CD14-positive monocyte (primary cell): ENCODE results near the gene MYCBP2. TPM values are rescaled to one million over a fixed set of nuclear protein-coding genes. Genes with fewer than 3 reads are reported as not detected.
A peak's percentile ranks its signal among the peaks of the same experiment; 100 is the strongest.

ENCODE experiments used
- DNase-seq, 3 donors: peaks; one replicate each; pipeline ENCODE4 v3.0.0-alpha.2; 2011 to 2022
- H2AFZ ChIP-seq: 2 replicates; pipeline ENCODE4 v1.6.0; 2012; ENCODE audit warnings: mild to moderate bottlenecking, low read depth, low read length, inconsistent platforms; ENCODE audit not compliant: insufficient read depth, poor library complexity, severe bottlenecking
- H3K27ac ChIP-seq, 2 donors: 1 replicate in 1 of 2; 2 replicates in 1 of 2; pipeline ENCODE4 v1.5.1; 2012 to 2013; ENCODE audit warnings: low read length in 2 of 2, control low read depth in 1 of 2, inconsistent platforms in 1 of 2, low read depth in 1 of 2, mild to moderate bottlenecking in 1 of 2
- H3K27me3 ChIP-seq, 2 donors: one replicate each; pipeline versions ENCODE4 v1.6.0 to v1.6.1; 2011 to 2013; ENCODE audit warnings: low read length in 2 of 2; ENCODE audit not compliant: control insufficient read depth in 2 of 2, insufficient read depth in 2 of 2
- H3K36me3 ChIP-seq, 2 donors: replicated peaks in 1 of 2; 1 replicate in 1 of 2; 2 replicates in 1 of 2; pipeline versions ENCODE4 v1.5.1 to v1.6.1; 2012 to 2013; ENCODE audit warnings: low read length in 2 of 2, control low read depth in 1 of 2, inconsistent platforms in 1 of 2, mild to moderate bottlenecking in 1 of 2; ENCODE audit not compliant: insufficient read depth in 2 of 2, control insufficient read depth in 1 of 2
- H3K4me1 ChIP-seq, 2 donors: 1 replicate in 1 of 2; 2 replicates in 1 of 2; pipeline versions ENCODE4 v1.5.1 to v1.6.1; 2012 to 2013; ENCODE audit warnings: low read length in 2 of 2, control low read depth in 1 of 2, inconsistent platforms in 1 of 2, mild to moderate bottlenecking in 1 of 2, moderate library complexity in 1 of 2; ENCODE audit not compliant: insufficient read depth in 2 of 2, control insufficient read depth in 1 of 2
- H3K4me2 ChIP-seq: replicated peaks from 2 replicates; pipeline ENCODE3; 2012; ENCODE audit warnings: low read length, moderate library complexity, mild to moderate bottlenecking; ENCODE audit not compliant: poor library complexity, severe bottlenecking; ENCODE audit errors: extremely low read depth
- H3K4me3 ChIP-seq, 3 experiments: fragments of 200-600 bp in 1 of 3; sonication (generic) in 1 of 3; replicated peaks in 1 of 3; 1 replicate in 2 of 3; 2 replicates in 1 of 3; pipeline ENCODE4 v1.5.1; 2011 to 2013; ENCODE audit warnings: low read length in 3 of 3, mild to moderate bottlenecking in 3 of 3, control low read depth in 2 of 3, low read depth in 2 of 3, inconsistent platforms in 1 of 3, moderate library complexity in 1 of 3
- H3K79me2 ChIP-seq: 2 replicates; pipeline ENCODE4 v1.6.0; 2012; ENCODE audit warnings: mild to moderate bottlenecking, control low read depth, inconsistent platforms, low read length, moderate library complexity; ENCODE audit not compliant: insufficient read depth
- H3K9ac ChIP-seq: 2 replicates; pipeline ENCODE4 v1.6.0; 2017; ENCODE audit warnings: low read length, mild to moderate bottlenecking; ENCODE audit not compliant: insufficient read depth, poor library complexity, severe bottlenecking
- H3K9me3 ChIP-seq, 2 donors: replicated peaks in 1 of 2; 1 replicate in 1 of 2; 2 replicates in 1 of 2; pipeline versions ENCODE4 v1.5.1 to v1.6.1; 2012 to 2013; ENCODE audit warnings: low read length in 2 of 2, control low read depth in 1 of 2; ENCODE audit not compliant: control insufficient read depth in 1 of 2, insufficient read depth in 1 of 2
- H4K20me1 ChIP-seq: 2 replicates; pipeline ENCODE4 v1.6.0; 2012; ENCODE audit warnings: mild to moderate bottlenecking, low read length, control low read depth, moderate library complexity; ENCODE audit not compliant: insufficient read depth
- H3K27ac Mint-ChIP-seq, 7 donors: one replicate each; pipeline ENCODE4 v1.8.0; 2020; ENCODE audit warnings: mild to moderate bottlenecking in 7 of 7, mixed read lengths in 7 of 7, moderate library complexity in 6 of 7, inconsistent platforms in 2 of 7
- H3K27me3 Mint-ChIP-seq, 3 donors: one replicate each; pipeline ENCODE4 v1.8.0; 2021 to 2022; ENCODE audit warnings: low read depth in 3 of 3, mild to moderate bottlenecking in 3 of 3, mixed read lengths in 3 of 3, moderate library complexity in 3 of 3, inconsistent platforms in 1 of 3
- H3K36me3 Mint-ChIP-seq, 2 donors: one replicate each; pipeline ENCODE4 v1.8.0; 2020; ENCODE audit warnings: mixed read lengths in 2 of 2, inconsistent platforms in 1 of 2, mild to moderate bottlenecking in 1 of 2
- H3K4me1 Mint-ChIP-seq: one replicate; pipeline ENCODE4 v1.8.0; 2020; ENCODE audit warnings: mild to moderate bottlenecking, mixed read lengths
- H3K4me3 Mint-ChIP-seq, 2 donors: one replicate each; pipeline ENCODE4 v1.8.0; 2020; ENCODE audit warnings: mild to moderate bottlenecking in 2 of 2, mixed read lengths in 2 of 2, moderate library complexity in 1 of 2
- H3K9me3 Mint-ChIP-seq, 7 donors: one replicate each; pipeline ENCODE4 v1.8.0; 2020 to 2022; ENCODE audit warnings: mixed read lengths in 7 of 7, mild to moderate bottlenecking in 6 of 7, moderate library complexity in 6 of 7, inconsistent platforms in 2 of 7
- CTCF ChIP-seq: fragments of 200-600 bp; IDR thresholded peaks from one replicate; pipeline ENCODE4 v1.8.0; 2022; ENCODE audit warnings: antibody characterized with exemption, mild to moderate bottlenecking
- WGBS: methylation state at CpG from one replicate; pipeline ENCODE4 v1.1.5; 2013; ENCODE audit warnings: missing lambda C conversion rate; ENCODE audit not compliant: insufficient coverage; 5-methylcytosine and 5-hydroxymethylcytosine counted together
- intact Hi-C, 2 donors: fragments of 100-400 bp; cut with micrococcal nuclease; formaldehyde crosslinking; loops; one replicate each; pipeline versions ENCODE4 v1.15.0 to v1.15.1; 2023
- polyA plus RNA-seq, 3 donors: library from polyadenylated mRNA; depleted of rRNA in 1 of 3; unstranded in 2 of 3; stranded (reverse) in 1 of 3; fragments of 300-500 nt in 2 of 3; fragments of >200 nt in 1 of 3; fragmentation: Illumina TruSeq in 2 of 3; gene quantifications; 1 replicate in 2 of 3; 2 replicates in 1 of 3; pipeline ENCODE4 v1.2.3, GENCODE V29; 2012 to 2021

MYCBP2 gene
- polyA plus RNA-seq, 3 donors = 7.6 to 51.5 (median 14.4) TPM

- Histone ChIP-seq H3K4me2 (no peak overlapping the region), H3K9me3 (no peaks in the 10 kb centered on the region), H3K4me3 (no peak overlapping the region), H3K36me3 (peaks cover 93 to 99% of the 10 kb centered on the region in 2 donors), H2AFZ (no peak overlapping the region), H3K27me3 (no peaks in the 10 kb centered on the region), H3K79me2 (no peaks in the 10 kb centered on the region), H3K4me1 (no peaks in the 10 kb centered on the region), H4K20me1 (no peaks in the 10 kb centered on the region), H3K9ac (no peak overlapping the region), H3K27ac (peak overlapping the region in 1 of 2 donors; percentile 44)
- TF ChIP-seq CTCF = no peak
- Mint-ChIP-seq H3K27ac (peak overlapping the region in 1 of 7 donors; percentile 9), H3K36me3 (peaks cover 72 to 82% of the 10 kb centered on the region in 2 donors), H3K4me1 (peaks cover 7% of the 10 kb centered on the region), H3K27me3 (no peaks in the 10 kb centered on the region), H3K9me3 (no peaks in the 10 kb centered on the region), H3K4me3 (no peak overlapping the region)
- no peak for DNase-seq
- WGBS = no CpG with 5 or more reads among the region's 3 CpGs
- intact Hi-C loops = no loop called here
Observed at GRCh38 chr13:77185721-77186120, 141.2 kb downstream of the MYCBP2 start.

- Mint-ChIP-seq H3K27me3 (no peaks in the 10 kb centered on the region), H3K4me1 (peaks cover 7% of the 10 kb centered on the region), H3K9me3 (no peaks in the 10 kb centered on the region), H3K36me3 (peaks cover 75 to 85% of the 10 kb centered on the region in 2 donors), H3K27ac (peak overlapping the region; percentile 8 to 86 (median 78)), H3K4me3 (no peak overlapping the region)
- no peak overlapping the region for H3K9ac ChIP-seq
- no peaks in the 10 kb centered on the region for H3K9me3 ChIP-seq
- intact Hi-C loops = no loop called here
- H3K4me1 ChIP-seq = no peaks in the 10 kb centered on the region
- no peak overlapping the region for H3K4me3 ChIP-seq
- no peak overlapping the region for H3K4me2 ChIP-seq
- no peak overlapping the region for H2AFZ ChIP-seq
- WGBS = no CpG with 5 or more reads among the region's 2 CpGs
- H3K36me3 ChIP-seq = peaks cover 92 to 99% of the 10 kb centered on the region in 2 donors
- H3K27me3 ChIP-seq = no peaks in the 10 kb centered on the region
- no peak for TF ChIP-seq CTCF
- H3K27ac ChIP-seq = peak overlapping the region; percentile 4 to 63
- DNase-seq = peak; percentile 17 to 44 (median 29)
- no peaks in the 10 kb centered on the region for H3K79me2 ChIP-seq
- H4K20me1 ChIP-seq = no peaks in the 10 kb centered on the region
Observed at GRCh38 chr13:77184455-77184854, 142.4 kb downstream of the MYCBP2 start.
